ENCODE results near the gene USP6NL. TPM values are rescaled to one million over a fixed set of nuclear protein-coding genes. Genes with fewer than 3 reads are reported as not detected.

USP6NL gene
- total RNA-seq, 1 experiment from 2014 or later, result 24.6 TPM

DNA sequence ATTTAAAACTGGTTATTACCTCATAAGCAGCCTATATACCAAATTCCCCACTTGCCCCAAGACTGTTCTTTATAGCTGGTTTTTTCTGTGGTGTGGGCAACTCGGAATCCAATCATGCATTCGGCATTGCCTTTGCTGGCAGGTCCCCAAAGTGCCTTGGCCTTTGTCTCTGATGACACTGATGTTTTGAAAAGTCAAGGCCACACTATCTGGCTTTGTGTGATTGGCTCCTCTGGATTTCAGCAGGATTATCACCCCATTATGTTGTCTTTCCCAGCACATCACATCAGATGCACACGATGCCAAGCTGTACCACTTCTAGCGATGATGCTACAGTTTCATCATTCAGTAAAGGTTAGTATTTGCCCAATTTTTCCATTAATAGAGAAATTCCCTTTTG lies 97.7 kb downstream of the USP6NL start:
- Histone ChIP-seq H2AFZ (ENCODE audit: low read depth, low read length, poor library complexity, severe bottlenecking) (no peak overlapping the region), H3K27me3 (ENCODE audit: insufficient read depth, low read length) (no peaks in the 10 kb centered on the region), H3K9ac (ENCODE audit: low read length) (no peak overlapping the region), H3K27ac (ENCODE audit: low read depth, low read length) (no peak overlapping the region), H3K4me1 (ENCODE audit: control insufficient read depth in 1 of 2, insufficient read depth in 2 of 2, low read length in 2 of 2) (peaks cover 0 to 14% of the 10 kb centered on the region in 2 experiments; a peak in 1 of 4 replicates), H3K4me3 (replicated peaks in 1 of 2; ENCODE audit: low read depth in 1 of 2, low read length in 2 of 2) (no peak overlapping the region), H3K9me3 (ENCODE audit: control insufficient read depth in 1 of 2, insufficient read depth in 1 of 2, low read depth in 1 of 2, low read length in 2 of 2) (no peaks in the 10 kb centered on the region), H3K4me2 (ENCODE audit: low read length) (no peak overlapping the region), H3K9me2 (ENCODE audit: insufficient read depth) (no peaks in the 10 kb centered on the region), H4K20me1 (ENCODE audit: insufficient read depth) (no peaks in the 10 kb centered on the region), H3K36me3 (ENCODE audit: control insufficient read depth in 1 of 2, insufficient read depth in 2 of 2, low read length in 2 of 2) (no peaks in the 10 kb centered on the region), H3K79me2 (ENCODE audit: insufficient read depth, low read length) (peaks cover 6% of the 10 kb centered on the region; the same call in 1 of the 2 replicates)
- ChIA-PET RAD21 (ENCODE audit: low non-redundant PET in 1 of 2, low total read pairs in 2 of 2, uncharacterized antibody in 2 of 2, unreplicated experiment in 2 of 2) (no interaction called here), POLR2A (no interaction called here), CTCF (interaction anchor here (3.0 to 3.1 kb wide), 2 partner anchors 211 to 244 kb away, joined by 27 to 39 read pairs; no protein-coding TSS in a partner anchor)
- TF ChIP-seq ELF1 (IDR thresholded peaks at IDR 0.05; ENCODE audit: borderline replicate concordance, low read depth), result no peak
- no peak for TF ChIP-seq ZFX (IDR thresholded peaks at IDR 0.05)
- no peak for TF ChIP-seq CEBPB (IDR thresholded peaks at IDR 0.05; ENCODE audit: low read depth)
- no TSS peak for BruUV-seq (replicated peaks)
- intact Hi-C loops (cut with micrococcal nuclease), result no loop called here
- ATAC-seq (no peak), DNase-seq (ENCODE audit: low read depth, low spot score) (no peak)

DNA sequence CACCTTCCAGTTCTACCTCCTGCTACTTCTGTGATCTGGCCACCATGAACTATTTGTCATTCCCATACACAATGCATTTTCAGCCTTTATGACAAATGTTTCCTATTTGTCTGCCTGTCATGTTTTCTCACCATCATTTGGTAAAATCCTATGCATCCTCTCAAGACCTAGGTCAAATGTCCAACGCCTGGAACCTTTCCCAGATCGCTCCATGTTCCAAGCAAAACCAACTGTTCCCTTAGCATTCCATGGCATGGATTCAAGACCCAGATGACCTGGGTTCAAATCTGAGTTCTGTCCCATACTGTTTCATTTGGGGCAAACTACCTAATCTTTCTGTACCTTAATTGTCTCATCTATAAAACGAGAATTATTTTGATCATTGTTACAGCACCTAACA lies 98.9 kb downstream of the USP6NL start:
- DNase-seq (ENCODE audit: low read depth, low spot score) (no peak), ATAC-seq (no peak)
- ChIA-PET RAD21 (ENCODE audit: low non-redundant PET in 1 of 2, low total read pairs in 2 of 2, uncharacterized antibody in 2 of 2, unreplicated experiment in 2 of 2) (no interaction called here), POLR2A (no interaction called here), CTCF (no interaction called here)
- Histone ChIP-seq H3K27ac (ENCODE audit: low read depth, low read length) (no peak overlapping the region), H3K36me3 (ENCODE audit: control insufficient read depth in 1 of 2, insufficient read depth in 2 of 2, low read length in 2 of 2) (no peaks in the 10 kb centered on the region), H3K9me2 (ENCODE audit: insufficient read depth) (no peaks in the 10 kb centered on the region), H3K4me2 (ENCODE audit: low read length) (no peak overlapping the region), H3K4me1 (ENCODE audit: control insufficient read depth in 1 of 2, insufficient read depth in 2 of 2, low read length in 2 of 2) (peaks cover 0 to 9% of the 10 kb centered on the region in 2 experiments; a peak in 1 of 4 replicates), H3K79me2 (ENCODE audit: insufficient read depth, low read length) (peaks cover 6% of the 10 kb centered on the region; the same call in 1 of the 2 replicates), H3K27me3 (ENCODE audit: insufficient read depth, low read length) (no peaks in the 10 kb centered on the region), H3K9me3 (ENCODE audit: control insufficient read depth in 1 of 2, insufficient read depth in 1 of 2, low read depth in 1 of 2, low read length in 2 of 2) (no peaks in the 10 kb centered on the region), H3K4me3 (replicated peaks in 1 of 2; ENCODE audit: low read depth in 1 of 2, low read length in 2 of 2) (no peak overlapping the region), H4K20me1 (ENCODE audit: insufficient read depth) (no peaks in the 10 kb centered on the region), H2AFZ (ENCODE audit: low read depth, low read length, poor library complexity, severe bottlenecking) (no peak overlapping the region), H3K9ac (ENCODE audit: low read length) (no peak overlapping the region)
- no TSS peak for BruUV-seq (replicated peaks)
- intact Hi-C loops (cut with micrococcal nuclease), result no loop called here
- TF ChIP-seq EGR1 (IDR thresholded peaks at IDR 0.05; ENCODE audit: low read depth), result no peak
- no peak for TF ChIP-seq SRF (IDR thresholded peaks at IDR 0.05; ENCODE audit: low read depth)
- no peak for TF ChIP-seq CBX3 (IDR thresholded peaks at IDR 0.05; ENCODE audit: low read depth)
- no peak for TF ChIP-seq SIN3A (IDR thresholded peaks at IDR 0.05; ENCODE audit: low read depth)
- TF ChIP-seq, protein P1, sequence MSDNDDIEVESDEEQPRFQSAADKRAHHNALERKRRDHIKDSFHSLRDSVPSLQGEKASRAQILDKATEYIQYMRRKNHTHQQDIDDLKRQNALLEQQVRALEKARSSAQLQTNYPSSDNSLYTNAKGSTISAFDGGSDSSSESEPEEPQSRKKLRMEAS (IDR thresholded peaks at IDR 0.05), result no peak
